T47D (cell line): Measurements from ENCODE around the gene SPATA24.
A peak's percentile ranks its signal among the peaks of the same experiment; 100 is the strongest.

Source experiments
- DNase-seq, 2 experiments: peaks; one replicate each; pipeline versions ENCODE4 v3.0.0 to v3.0.0-alpha.2; 2011 to 2012; ENCODE audit warnings: low read depth in 1 of 2, low spot score in 1 of 2
- JUND ChIP-seq: IDR thresholded peaks from 2 replicates; pipeline ENCODE4 v1.6.1; 2012; ENCODE audit warnings: low read depth
- in situ Hi-C: cut with HindIII; loops from 2 replicates; pipeline ENCODE4 v1.10.0; 2016; ENCODE audit warnings: low sequenced_read_pairs, low pct_unique_long_range_greater_than_20kb

Gene SPATA24

GRCh38 chr5:139397921-139398320, 6.0 kb downstream of the SPATA24 start:
- TF ChIP-seq JUND, result no peak
- no peak for DNase-seq
- in situ Hi-C loops, result no loop called here

DNA sequence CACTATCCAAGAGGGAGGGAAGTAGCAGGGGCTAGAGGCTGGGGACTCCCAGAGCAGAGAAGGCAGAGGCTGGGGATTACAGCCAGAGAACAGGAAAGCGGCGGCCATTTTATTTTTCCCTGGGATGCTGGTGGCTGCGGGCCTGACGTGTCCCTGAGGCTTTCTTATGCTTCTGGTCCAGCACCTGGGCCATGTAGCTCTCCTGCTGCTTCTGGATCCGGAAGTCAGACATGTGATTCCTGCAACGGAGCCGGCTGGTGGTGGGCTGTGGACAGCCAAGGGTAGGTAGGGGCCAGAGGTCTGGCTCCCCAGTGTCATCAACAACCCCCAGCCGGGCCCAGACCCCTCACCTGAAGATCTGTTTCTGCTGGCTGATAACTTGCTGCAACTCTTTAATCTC, 7.2 kb downstream of the SPATA24 start:
- no peak for DNase-seq
- in situ Hi-C loops, result no loop called here
- no peak for TF ChIP-seq JUND

DNA sequence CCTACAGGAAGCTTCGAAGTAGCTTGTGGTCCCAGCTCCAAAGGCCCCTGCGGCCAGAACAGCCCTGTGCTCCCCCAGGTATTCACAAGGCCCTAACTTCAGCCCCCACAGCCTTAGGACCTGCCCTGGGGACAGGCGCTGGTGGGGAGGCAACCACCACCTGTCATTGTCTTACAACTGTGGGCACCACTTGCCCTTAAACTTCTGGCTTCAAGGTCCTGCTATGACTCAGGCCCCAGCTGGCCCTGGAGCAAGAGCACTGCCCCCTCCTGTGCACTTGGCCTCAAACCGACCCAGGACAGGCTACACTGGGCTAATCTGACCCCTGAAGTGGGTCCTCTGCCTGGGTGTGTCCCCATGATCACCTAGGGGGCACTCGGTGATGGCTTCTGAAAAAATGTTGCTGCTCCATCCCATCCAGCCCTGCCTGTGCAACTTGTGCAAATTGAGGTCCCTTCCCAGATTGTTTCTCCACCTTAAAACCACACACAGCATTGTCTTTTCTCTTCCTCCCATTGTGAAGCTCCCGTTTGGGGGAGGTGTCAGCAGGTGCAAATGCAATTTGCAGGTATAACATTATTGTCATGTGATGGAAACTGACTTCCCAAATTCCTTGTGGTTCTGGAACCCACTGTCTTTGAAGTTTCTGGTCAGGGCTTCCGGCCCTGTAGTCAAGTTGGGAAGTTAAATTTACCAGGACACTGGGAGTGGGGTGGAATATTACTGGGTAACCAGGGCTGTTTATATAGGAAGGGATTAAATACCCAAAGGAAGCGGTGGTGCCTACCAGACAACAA, 7.8 kb downstream of the SPATA24 start:
- in situ Hi-C loops, result no loop called here

DNA sequence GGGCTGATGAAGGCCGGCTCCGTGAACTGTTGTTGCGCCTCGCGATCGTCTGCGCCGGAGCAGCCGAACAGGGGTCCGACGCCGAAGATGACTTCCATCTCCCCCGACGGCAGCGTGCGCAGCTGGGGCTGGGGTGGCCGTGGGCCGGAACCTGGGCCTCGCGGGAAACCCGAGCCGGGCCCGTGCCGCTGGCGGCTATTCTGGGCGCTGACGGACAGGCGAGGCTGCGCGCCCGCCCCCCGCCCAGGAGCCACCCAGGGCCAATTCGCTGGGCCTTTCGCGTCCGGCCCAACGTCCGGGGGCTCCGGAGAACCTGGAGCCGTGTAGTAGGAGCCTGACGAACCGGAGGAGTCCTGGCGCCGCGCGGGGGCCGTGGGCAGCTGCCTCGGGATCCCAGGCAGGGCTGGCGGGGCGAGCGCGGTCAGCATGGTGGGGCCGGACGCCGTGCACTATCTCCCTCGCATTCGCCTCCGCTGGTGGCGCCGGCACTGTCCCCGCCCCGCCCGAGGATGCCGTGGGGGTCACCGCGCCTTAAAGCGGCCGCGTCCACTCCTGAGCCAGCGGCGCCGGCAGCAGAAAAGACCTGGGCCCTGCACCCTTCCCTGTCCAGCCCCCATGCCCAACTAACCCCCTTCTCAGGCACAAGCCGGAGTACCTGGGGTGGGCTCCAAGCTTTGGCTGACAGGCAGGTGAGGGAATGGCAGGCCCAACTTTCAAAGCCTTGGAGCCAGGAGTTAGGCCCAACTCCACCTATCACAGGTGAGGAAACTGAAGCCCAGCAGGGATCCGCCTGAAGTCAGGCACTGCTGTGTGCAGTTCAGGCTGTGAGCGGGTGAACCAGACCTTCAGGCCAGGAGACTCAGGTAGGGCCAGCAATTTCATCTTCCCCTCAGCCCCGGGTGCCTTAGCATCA, 9.0 kb downstream of the SPATA24 start, which contains the start of gene PROB1:
TSS of gene PROB1 (minus strand) at position 451 of the 913 bp plus-strand sequence. CDS start at position 428, 23 bp downstream.
- in situ Hi-C loops, result no loop called here
- no peak for DNase-seq
- TF ChIP-seq JUND, result no peak

More for the DNA sequence above, 7.8 kb downstream of the SPATA24 start:
- TF ChIP-seq JUND, result no peak
- no peak for DNase-seq

GRCh38 chr5:139394123-139394653, 9.7 kb downstream of the SPATA24 start:
- DNase-seq, result no peak
- no peak for TF ChIP-seq JUND
- in situ Hi-C loops, result no loop called here

- TF ChIP-seq JUND, result no peak
- in situ Hi-C loops, result no loop called here
- DNase-seq, result no peak
These were observed 10.3 kb downstream of the SPATA24 start for GRCh38 chr5:139393497-139394122.

DNA sequence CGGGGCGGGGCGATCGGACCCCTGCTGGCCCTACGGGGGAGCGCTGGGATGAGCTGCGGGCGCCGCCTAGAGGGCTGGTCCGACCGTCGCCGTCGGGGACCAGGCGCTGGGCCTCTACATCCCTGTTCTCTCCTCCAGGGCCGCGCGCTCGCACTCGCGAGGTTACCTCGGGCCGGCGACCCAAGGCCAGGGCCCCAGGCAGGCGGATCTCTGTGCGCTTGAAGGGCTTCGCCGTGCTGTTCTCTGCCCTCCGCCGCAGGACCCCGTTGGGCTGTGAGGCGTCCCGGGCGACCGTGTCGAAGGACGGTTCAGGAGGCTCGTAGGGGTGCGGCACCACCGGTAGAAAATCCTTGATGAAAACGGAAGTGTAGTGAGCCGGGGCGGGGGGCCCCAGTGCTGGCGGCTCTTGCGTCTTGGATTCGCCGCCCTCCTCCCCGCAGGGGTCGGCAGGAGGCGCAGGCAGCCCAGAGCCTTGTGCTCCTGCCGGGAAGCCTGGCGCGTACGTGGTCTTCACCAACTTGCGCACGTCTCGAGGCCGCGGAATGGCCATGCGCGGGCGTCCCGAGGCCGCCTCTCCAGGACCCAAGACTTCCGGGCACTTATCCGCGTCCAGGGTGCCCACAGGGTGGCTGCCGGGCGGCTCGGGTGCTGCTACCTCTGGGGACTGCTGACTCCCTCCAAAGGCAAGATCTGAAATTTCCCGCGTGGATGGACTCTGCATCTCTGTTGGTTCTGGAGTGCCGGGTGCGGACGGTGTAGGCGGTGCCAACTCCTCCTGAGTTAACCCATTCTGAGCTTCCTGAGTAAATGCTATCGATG, 11.0 kb downstream of the SPATA24 start:
- no peak for TF ChIP-seq JUND
- DNase-seq, result no peak
- in situ Hi-C loops, result no loop called here

GRCh38 chr5:139392324-139392677, 11.6 kb downstream of the SPATA24 start:
- no peak for DNase-seq
- no peak for TF ChIP-seq JUND
- in situ Hi-C loops, result no loop called here

DNA sequence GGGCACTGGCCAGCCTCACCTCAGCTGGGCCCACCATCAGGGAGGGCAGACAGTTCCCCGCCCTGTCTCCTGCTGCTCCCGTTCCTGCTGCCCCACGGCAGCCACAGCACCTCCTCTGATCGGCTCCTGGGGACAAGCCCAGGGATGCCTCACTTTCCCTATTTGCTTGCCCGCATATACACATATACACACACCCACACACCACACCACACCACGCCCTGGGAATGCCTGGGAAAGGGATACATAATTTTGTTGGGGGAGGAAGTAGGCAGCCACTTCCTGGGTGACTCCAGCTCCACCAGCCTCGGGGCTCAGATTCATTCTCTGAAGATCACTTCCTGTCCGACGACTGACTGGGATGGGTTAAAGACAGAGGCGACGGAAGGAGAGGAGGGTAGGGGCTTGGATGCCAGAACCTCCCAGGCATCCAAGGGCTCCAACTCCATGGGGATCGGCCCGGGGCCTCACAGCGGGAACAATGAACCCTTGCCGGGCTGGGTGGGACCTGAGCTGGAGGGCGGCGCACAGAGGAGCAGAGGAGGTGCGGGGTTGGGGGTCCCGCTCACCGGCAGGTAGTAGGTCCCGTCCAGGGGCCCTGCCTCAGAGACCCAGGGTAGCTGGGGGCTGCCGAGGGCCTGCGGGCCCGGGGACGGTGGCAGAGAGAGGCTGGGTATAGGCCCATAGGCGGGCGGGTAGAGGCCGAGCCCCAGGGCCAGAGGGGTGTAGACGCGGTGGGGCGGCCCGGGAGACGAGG, 12.1 kb downstream of the SPATA24 start:
- no peak for TF ChIP-seq JUND
- DNase-seq, result peak in 1 of 2 experiments; percentile 65
- in situ Hi-C loops, result no loop called here

DNA sequence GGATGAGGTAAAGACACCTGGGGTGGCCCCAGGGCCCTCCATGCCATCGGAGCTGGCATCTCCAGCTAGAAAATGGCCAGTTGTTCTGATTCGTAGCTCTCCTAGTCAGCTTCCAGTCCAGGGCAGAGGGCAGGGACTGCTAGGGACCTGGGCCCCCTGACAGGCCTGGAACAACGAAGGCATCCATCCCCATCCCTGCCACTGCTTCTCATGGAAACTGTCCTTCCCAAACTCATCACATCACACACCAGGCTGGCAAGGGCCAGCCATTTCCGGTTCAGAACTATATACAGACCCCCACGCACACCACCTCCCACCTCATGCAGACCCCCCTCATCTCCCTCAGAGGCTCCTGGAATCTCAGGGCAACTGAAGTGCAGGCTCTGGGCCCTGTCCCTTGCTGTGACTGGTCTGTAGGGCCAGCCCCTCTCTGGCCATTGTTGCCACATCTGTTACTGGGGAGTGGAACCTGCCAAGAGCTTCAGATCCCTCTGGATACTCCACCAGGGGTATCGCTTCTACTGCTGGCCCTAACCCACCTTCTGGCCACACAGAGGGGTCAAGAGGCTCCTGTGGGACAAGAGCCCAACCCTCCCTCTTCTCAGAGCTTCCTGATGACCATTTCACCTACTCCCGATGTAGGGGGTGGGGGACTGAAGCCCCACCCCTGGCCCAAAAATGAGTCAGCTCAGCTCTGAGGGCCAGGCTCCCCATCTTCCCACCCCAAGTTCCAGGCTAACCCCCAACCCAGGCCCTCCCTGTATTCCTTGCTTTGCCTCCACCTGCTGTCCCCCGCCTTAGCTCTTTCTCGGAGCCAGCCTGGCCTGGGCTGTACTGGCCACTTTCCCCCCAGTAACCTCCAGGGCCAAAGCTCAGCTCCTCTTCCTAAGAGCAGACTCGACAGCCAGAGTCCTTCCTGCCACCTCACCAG, 13.0 kb downstream of the SPATA24 start:
- TF ChIP-seq JUND, result no peak
- DNase-seq, result no peak
- in situ Hi-C loops, result no loop called here
